PFSK-1 (cell line): ENCODE data around the gene TNFSF4.

ENCODE experiments used
- FOXP2 ChIP-seq: optimal IDR thresholded peaks from 2 replicates; pipeline ENCODE3; 2011; ENCODE audit warnings: borderline replicate concordance, control low read depth, inconsistent platforms; ENCODE audit not compliant: insufficient read depth; ENCODE audit errors: extremely low read length, extremely low read depth
- POLR2AphosphoS5 ChIP-seq: IDR thresholded peaks from 2 replicates; pipeline ENCODE4 v1.6.1; 2012; ENCODE audit warnings: low read depth, mild to moderate bottlenecking, control low read depth, low read length, moderate library complexity
- REST ChIP-seq, 2 experiments: IDR thresholded peaks; 2 replicates each; pipeline versions ENCODE4 v1.6.1 to v1.8.0; 2011 to 2012; ENCODE audit warnings: low read depth in 2 of 2, low read length in 2 of 2, control low read depth in 1 of 2, inconsistent platforms in 1 of 2, mild to moderate bottlenecking in 1 of 2, moderate library complexity in 1 of 2; ENCODE audit not compliant: insufficient read depth in 1 of 2
- SIN3A ChIP-seq: IDR thresholded peaks from 2 replicates; pipeline ENCODE4 v1.6.1; 2012; ENCODE audit warnings: mild to moderate bottlenecking, low read length, moderate library complexity, borderline replicate concordance; ENCODE audit not compliant: insufficient read depth
- TAF1 ChIP-seq: IDR thresholded peaks from 2 replicates; pipeline ENCODE4 v1.6.1; 2012; ENCODE audit warnings: low read length, control low read depth, borderline replicate concordance; ENCODE audit not compliant: insufficient read depth

Gene TNFSF4

GRCh38 chr1:173148545-173148944 is 58.6 kb downstream of the TNFSF4 start:
- no peak for TF ChIP-seq TAF1
- no peak for TF ChIP-seq REST (IDR thresholded peaks at IDR 0.05; ENCODE audit: insufficient read depth in 1 of 2, low read depth in 2 of 2, low read length in 2 of 2)
- TF ChIP-seq POLR2AphosphoS5 = no peak
- TF ChIP-seq FOXP2 = no peak
- TF ChIP-seq SIN3A = no peak

GRCh38 chr1:173140733-173141132 is 66.4 kb downstream of the TNFSF4 start:
- TF ChIP-seq REST (IDR thresholded peaks at IDR 0.05; ENCODE audit: insufficient read depth in 1 of 2, low read depth in 2 of 2, low read length in 2 of 2) = no peak
- TF ChIP-seq TAF1 = no peak
- TF ChIP-seq SIN3A = no peak

GRCh38 chr1:173139706-173140105 is 67.4 kb downstream of the TNFSF4 start:
- TF ChIP-seq TAF1 (no peak), REST (IDR thresholded peaks at IDR 0.05; ENCODE audit: insufficient read depth in 1 of 2, low read depth in 2 of 2, low read length in 2 of 2) (no peak), POLR2AphosphoS5 (no peak), SIN3A (no peak), FOXP2 (no peak)

- TF ChIP-seq TAF1 = no peak
- no peak for TF ChIP-seq SIN3A
- TF ChIP-seq POLR2AphosphoS5 = no peak
- no peak for TF ChIP-seq REST (IDR thresholded peaks at IDR 0.05; ENCODE audit: insufficient read depth in 1 of 2, low read depth in 2 of 2, low read length in 2 of 2)
- no peak for TF ChIP-seq FOXP2
These were observed 69.9 kb downstream of the TNFSF4 start for GRCh38 chr1:173137107-173137706.

- TF ChIP-seq REST (IDR thresholded peaks at IDR 0.05; ENCODE audit: insufficient read depth in 1 of 2, low read depth in 2 of 2, low read length in 2 of 2) (no peak), SIN3A (no peak), POLR2AphosphoS5 (no peak), TAF1 (no peak), FOXP2 (no peak)
These were observed 72.3 kb downstream of the TNFSF4 start for GRCh38 chr1:173134800-173135199.
